Measurements from ENCODE around the gene BRI3BP. TPM values are rescaled to one million over a fixed set of nuclear protein-coding genes. Genes with fewer than 3 reads are reported as not detected.
"Not testable (repeated sequence)": the region's sequence is repeated elsewhere in the genome, so short reads cannot be mapped to it uniquely, and the experiment has no call there.

BRI3BP gene
- total RNA-seq, 1 experiment from 2014 or later = 31.9 TPM

DNA sequence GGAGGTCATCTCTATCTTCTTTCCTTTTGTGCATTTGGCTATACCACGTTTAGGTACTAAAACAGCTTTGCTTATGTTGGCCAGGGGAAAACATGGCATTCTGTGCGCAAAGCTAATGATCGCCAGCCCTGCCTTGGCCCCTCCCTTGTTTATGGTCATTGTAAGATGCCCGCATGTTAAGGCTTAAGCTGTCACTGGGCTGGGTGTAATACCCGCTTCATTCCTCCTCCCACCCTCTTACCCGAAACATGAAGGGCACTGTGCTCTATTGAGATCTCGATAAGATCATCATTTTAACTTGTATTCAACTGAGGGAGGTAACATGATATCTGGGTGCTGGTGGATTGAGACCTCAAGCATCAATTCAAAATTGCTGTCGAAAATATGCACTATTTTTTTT lies 34.7 kb downstream of the BRI3BP start:
- Histone ChIP-seq H3K27me3 (ENCODE audit: low read length) (no peaks in the 10 kb centered on the region), H3K9me3 (ENCODE audit: low read length) (no peaks in the 10 kb centered on the region), H3K4me1 (ENCODE audit: insufficient read depth, low read length) (no peaks in the 10 kb centered on the region), H3K36me3 (ENCODE audit: low read depth, low read length) (peaks cover 3% of the 10 kb centered on the region; the same call in 1 of the 2 replicates), H2AFZ (ENCODE audit: low read length) (no peak overlapping the region), H3K9ac (ENCODE audit: low read length) (no peak overlapping the region), H3K79me2 (ENCODE audit: low read length) (no peaks in the 10 kb centered on the region), H3K27ac (ENCODE audit: low read length) (no peak overlapping the region), H3F3A (ENCODE audit: low read length, unreplicated experiment) (no peaks in the 10 kb centered on the region), H3K4me3 (ENCODE audit: low read length) (no peak overlapping the region), H4K20me1 (ENCODE audit: low read length) (no peaks in the 10 kb centered on the region), H3K9me2 (replicated peaks; ENCODE audit: low read length) (no peaks in the 10 kb centered on the region), H3K4me2 (ENCODE audit: low read length) (no peak overlapping the region)
- ChIA-PET POLR2A (ENCODE audit: unreplicated experiment) (interaction anchor here (0.6 kb wide), 1 partner anchor 8 kb away, joined by 4 read pairs; no protein-coding TSS in a partner anchor), CTCF (no interaction called here)
- ATAC-seq (no peak), DNase-seq (no peak)
- intact Hi-C loops (cut with micrococcal nuclease) = no loop called here
- TF ChIP-seq EZH2phosphoT487 (IDR thresholded peaks at IDR 0.05; ENCODE audit: borderline replicate concordance, low read length) (no peak), EZH2 (IDR thresholded peaks at IDR 0.05; ENCODE audit: low read length, unreplicated experiment) (no peak)
- TF ChIP-seq, protein P1, sequence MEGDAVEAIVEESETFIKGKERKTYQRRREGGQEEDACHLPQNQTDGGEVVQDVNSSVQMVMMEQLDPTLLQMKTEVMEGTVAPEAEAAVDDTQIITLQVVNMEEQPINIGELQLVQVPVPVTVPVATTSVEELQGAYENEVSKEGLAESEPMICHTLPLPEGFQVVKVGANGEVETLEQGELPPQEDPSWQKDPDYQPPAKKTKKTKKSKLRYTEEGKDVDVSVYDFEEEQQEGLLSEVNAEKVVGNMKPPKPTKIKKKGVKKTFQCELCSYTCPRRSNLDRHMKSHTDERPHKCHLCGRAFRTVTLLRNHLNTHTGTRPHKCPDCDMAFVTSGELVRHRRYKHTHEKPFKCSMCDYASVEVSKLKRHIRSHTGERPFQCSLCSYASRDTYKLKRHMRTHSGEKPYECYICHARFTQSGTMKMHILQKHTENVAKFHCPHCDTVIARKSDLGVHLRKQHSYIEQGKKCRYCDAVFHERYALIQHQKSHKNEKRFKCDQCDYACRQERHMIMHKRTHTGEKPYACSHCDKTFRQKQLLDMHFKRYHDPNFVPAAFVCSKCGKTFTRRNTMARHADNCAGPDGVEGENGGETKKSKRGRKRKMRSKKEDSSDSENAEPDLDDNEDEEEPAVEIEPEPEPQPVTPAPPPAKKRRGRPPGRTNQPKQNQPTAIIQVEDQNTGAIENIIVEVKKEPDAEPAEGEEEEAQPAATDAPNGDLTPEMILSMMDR (conservative IDR thresholded peaks at IDR 0.05; ENCODE audit: low read depth, low read length) = no peak
- TSS peak; percentile 7 for BruUV-seq (replicated peaks)

DNA sequence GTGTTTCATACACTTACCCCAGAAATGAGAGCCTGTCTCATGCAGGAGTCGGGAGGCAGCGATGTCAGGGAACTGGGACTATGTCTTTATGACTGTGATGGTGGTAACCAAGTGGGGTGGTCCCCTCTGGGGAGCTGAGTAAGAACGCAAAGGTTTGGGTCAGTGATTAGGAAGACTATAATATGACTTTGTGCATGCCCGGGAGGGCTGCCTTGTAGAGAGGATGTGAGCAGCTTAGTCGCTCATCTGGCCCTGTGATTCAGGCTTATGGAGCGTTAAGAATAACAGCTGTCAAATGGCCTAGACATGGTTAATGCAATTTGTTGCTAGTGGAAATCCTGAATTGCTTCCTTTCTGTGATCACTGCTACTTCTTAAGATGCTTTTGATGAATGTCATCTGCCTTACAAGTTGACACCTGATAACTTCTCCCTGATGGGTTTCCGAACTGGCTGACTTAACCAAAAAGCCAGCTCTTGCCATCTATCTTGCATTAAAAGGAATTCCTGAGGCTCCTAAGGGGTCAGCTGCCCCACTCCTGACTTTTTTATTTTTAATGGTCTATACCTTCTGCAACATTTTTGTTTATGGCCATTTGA lies 36.4 kb downstream of the BRI3BP start:
- Histone ChIP-seq H3K27ac (ENCODE audit: low read length) (no peak overlapping the region), H3K79me2 (ENCODE audit: low read length) (no peaks in the 10 kb centered on the region), H3K4me1 (ENCODE audit: insufficient read depth, low read length) (no peaks in the 10 kb centered on the region), H2AFZ (ENCODE audit: low read length) (no peak overlapping the region), H4K20me1 (ENCODE audit: low read length) (no peaks in the 10 kb centered on the region), H3K27me3 (ENCODE audit: low read length) (no peaks in the 10 kb centered on the region), H3K9ac (ENCODE audit: low read length) (no peak overlapping the region), H3K36me3 (ENCODE audit: low read depth, low read length) (no peaks in the 10 kb centered on the region; the same call in 1 of the 2 replicates), H3K4me3 (ENCODE audit: low read length) (no peak overlapping the region), H3K4me2 (ENCODE audit: low read length) (no peak overlapping the region), H3F3A (ENCODE audit: low read length, unreplicated experiment) (no peaks in the 10 kb centered on the region), H3K9me3 (ENCODE audit: low read length) (no peaks in the 10 kb centered on the region), H3K9me2 (replicated peaks; ENCODE audit: low read length) (no peaks in the 10 kb centered on the region)
- POLR2A ChIA-PET (ENCODE audit: unreplicated experiment) = no interaction called here
- no peak for DNase-seq
- no TSS peak for BruUV-seq (replicated peaks)
- intact Hi-C loops (cut with micrococcal nuclease) = no loop called here
- ATAC-seq = no peak
- TF ChIP-seq, protein P1 (conservative IDR thresholded peaks at IDR 0.05; ENCODE audit: low read depth, low read length) = no peak
- no peak for TF ChIP-seq EZH2 (IDR thresholded peaks at IDR 0.05; ENCODE audit: low read length, unreplicated experiment)
- no peak for TF ChIP-seq EZH2phosphoT487 (IDR thresholded peaks at IDR 0.05; ENCODE audit: borderline replicate concordance, low read length)
- CTCF ChIA-PET = no interaction called here

DNA sequence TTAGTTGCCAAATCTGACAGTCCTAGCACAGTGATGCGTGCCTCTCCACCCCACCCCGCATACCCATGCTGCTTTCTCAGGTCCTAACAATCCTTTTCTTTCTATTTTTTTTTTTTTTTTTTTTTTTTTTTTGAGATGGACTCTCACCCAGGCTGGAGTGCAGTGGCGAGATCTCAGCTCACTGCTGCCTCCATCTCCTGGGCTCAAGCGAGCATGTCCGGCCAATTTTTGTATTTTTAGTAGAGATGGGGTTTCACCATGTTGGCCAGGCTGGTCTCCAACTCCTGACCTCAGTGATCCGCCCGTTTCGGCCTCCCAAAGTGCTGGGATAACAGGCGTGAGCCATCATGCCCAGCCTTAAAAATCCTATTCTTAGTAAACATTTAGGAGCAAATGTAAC lies 38.0 kb downstream of the BRI3BP start:
- intact Hi-C loops (cut with micrococcal nuclease); H3F3A ChIP-seq (ENCODE audit: low read length, unreplicated experiment); H3K4me3 ChIP-seq (ENCODE audit: low read length); H4K20me1 ChIP-seq (ENCODE audit: low read length); CTCF ChIA-PET; H3K79me2 ChIP-seq (ENCODE audit: low read length); H3K4me2 ChIP-seq (ENCODE audit: low read length); DNase-seq; H3K27me3 ChIP-seq (ENCODE audit: low read length); H3K9me2 ChIP-seq (replicated peaks; ENCODE audit: low read length); H3K36me3 ChIP-seq (ENCODE audit: low read depth, low read length); H2AFZ ChIP-seq (ENCODE audit: low read length); H3K9me3 ChIP-seq (ENCODE audit: low read length); POLR2A ChIA-PET (ENCODE audit: unreplicated experiment); H3K9ac ChIP-seq (ENCODE audit: low read length); H3K4me1 ChIP-seq (ENCODE audit: insufficient read depth, low read length); H3K27ac ChIP-seq (ENCODE audit: low read length); BruUV-seq (replicated peaks); ATAC-seq: not testable (repeated sequence)
